GM21619 (cell line): ENCODE measurements around the gene DNAJA2.

ENCODE experiments used
- ATAC-seq: cut with Tn5 transposase; IDR thresholded peaks from one replicate; pipeline ENCODE4 v1.9.1; 2021; ENCODE audit not compliant: unreplicated experiment

DNAJA2 gene

DNA sequence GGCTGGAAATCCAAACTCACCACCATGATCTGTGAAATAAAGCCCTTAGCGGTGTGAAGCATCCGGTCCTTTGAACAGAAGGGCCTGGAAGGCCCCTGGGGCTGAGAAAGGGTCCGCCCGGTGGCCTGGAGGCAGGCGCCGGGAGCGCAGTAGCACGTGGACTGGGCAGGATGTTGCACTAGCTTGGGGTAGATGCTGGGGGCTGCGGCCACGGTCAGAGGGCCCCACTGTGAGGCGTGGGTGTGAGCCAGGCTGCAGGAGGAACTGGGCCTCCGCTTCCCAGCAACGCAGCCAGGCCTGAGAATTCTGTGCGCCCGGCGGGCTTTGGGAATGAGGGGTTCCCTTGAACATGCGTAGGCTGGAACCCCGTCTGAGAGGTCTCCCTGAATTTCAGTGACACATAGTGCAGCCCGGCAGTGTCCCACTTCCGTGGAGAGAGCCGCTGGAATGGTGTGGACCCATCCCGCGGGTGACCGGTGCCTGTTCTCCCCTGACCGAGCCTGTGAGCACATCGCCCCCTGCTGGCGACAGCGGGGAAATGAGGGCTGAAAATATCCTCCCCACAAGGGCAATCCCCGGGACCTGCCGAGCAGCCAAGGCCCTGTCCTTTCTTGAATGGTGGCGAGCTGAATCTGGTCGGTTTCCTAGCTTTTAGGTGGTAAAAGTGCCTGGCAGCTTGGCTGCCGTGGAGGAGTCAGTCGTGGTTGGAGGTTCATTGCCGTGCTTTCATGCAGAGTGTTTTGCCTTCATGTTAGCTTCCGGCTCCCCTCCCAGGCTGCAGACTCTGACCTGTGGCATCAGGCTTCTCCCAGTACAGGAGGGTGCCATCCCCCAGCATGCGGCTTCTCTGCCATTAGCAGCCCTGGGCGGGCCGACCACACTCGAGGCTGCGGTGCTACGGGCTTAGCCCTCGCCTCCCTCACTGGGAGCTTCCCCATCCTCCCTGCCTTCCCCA lies 43.8 kb downstream of the DNAJA2 start:
- peak; percentile 70 for ATAC-seq

DNA sequence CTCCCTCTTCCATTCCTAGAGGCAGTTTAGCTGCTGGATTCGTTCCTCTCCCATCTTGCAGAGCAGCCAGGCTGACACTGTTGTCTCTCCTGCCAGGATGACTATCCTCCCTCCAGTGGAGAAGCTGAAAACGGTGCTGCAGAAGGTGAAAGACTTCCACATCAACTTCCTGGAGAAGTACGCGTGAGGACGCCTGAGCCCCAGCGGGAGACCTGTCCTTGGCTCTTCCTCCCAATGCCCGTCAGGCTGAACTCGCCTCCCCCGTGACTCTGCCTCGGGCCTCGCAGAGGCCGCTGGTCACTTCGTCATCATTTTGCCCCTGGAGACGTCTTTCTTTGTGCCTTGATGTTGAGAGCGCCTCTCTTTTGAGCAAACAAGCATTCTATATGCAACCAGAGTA lies 44.7 kb downstream of the DNAJA2 start:
- ATAC-seq: no peak

DNA sequence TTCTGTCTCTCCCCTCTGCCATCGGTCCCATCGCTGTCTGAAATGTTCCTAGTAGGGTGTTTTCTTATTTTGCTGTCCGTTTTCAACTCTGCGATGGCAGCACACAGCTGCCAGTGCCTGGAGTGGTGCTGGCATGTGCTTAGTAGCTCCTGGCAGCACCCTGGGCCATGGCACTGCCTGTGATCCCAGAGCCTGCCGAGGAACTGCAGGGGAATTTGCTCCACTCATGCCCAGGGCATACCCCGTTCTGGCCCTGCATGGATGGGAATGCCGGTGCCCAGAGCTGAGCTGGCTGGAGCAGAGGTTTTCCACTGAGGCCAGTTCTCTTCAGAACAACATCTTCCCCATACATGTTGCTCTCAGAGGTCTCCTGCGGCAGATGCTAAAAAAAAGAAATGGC lies 46.2 kb downstream of the DNAJA2 start:
- ATAC-seq: no peak

DNA sequence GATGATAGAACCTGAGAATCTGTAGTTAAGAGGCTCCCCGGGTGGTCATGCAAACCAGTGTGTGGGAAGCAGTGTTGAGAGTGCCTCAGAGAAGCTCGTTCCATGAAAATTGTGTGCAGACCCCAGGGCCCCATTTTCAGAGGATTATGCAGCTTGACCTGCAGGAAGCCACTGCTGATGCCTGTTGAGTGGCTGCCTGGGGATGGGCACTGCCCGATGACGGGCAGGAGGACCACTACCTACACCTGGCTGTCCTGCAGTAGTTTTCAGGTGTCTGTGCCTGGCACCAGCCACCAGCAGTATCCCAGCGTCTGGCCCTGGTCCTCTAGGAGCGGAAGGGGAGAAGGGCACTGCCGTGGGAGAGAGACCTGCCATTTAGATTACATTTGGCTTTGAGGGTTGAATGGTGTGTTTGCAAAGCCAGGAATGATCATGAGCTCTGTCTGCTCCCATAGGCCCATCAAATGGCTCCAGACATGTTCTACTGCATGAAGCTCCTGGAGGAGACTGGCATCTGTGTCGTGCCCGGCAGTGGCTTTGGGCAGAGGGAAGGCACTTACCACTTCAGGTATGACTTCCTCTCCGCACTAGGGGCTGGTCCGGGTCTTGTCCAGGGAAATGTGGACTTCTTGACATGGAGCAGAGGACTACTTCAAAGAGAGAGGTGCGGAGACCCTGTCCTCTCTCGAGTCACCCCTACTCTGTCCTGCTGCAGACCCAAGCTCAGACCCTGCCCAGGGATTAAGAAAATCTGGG lies 46.8 kb downstream of the DNAJA2 start:
- ATAC-seq: no peak

DNA sequence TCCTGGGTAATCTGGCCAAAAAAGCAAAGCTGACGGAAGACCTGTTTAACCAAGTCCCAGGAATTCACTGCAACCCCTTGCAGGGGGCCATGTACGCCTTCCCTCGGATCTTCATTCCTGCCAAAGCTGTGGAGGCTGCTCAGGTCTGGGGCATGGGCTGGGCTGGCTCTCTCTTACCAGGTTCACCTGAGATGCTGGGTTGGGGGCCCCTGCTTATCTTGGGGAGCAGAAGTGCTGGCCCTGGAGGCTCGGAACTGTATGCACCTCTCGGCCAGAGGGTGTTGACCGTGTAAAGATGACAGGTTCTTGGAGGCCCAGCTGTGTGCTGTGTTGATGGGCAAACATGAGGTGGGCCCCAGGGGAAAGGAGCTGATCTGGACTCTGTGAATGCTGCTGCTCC lies 49.1 kb downstream of the DNAJA2 start:
- ATAC-seq: no peak

GRCh38 chr16:46923513-46924295 lies 49.8 kb downstream of the DNAJA2 start:
- ATAC-seq: no peak

DNA sequence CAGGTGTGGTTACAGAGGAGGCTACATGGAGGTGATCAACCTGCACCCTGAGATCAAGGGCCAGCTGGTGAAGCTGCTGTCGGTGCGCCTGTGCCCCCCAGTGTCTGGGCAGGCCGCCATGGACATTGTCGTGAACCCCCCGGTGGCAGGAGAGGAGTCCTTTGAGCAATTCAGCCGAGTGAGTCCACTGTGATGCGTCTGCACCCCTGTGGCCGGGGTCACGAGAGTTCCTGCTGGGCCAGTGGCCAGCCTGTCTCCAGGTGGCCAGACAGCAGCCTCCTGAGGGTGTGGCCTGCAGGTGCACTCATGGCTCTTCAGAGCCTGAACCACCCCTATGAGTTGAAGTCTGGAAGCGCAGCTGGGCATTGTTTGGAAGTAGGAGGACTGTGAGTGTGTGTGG lies 51.2 kb downstream of the DNAJA2 start:
- ATAC-seq: no peak

- no peak for ATAC-seq
Observed at GRCh38 chr16:46920402-46921068, 52.9 kb downstream of the DNAJA2 start.

DNA sequence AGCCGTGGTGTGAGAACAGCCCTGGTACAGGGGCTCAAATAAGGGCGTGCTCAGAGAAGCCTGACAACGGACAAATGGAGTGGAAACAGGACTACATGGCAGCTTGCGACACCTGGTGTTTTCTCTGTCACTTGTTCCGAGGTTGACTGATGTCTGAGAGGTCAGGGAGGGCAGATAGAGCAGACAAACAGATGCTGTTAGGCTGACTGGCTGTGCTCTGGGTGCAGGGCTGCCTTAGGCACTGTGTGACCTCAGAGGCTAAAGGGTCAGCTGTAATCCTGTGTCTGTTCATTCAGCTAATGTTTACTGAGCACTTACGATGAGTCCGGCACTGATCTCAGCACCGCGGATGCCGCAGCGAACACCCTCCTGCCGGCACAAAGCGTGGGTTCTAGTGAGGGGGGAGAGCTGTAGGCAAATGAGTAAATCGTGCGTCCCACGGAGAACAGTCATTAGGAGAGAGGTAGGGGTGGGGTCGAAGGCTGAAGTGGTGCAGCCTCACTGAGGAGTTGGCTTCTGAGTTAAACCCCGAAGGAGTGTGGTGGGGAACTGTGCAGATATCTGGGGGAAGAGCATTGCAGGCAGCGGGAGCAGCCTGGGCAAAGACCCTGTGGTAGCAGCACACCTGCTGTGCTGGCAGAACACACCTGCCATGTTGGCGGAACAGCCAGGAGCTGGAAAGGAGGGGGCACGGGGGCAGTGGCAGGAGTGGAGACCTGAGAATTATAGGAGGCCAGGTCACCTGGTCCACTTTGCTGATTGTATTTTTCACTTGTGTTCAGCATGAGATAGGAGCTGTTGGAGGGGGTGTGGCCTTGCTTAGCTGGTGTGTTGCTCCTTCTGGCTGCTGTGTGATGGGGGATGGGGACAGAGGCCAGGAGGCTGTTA lies 54.3 kb downstream of the DNAJA2 start:
- peak; percentile 89 for ATAC-seq

DNA sequence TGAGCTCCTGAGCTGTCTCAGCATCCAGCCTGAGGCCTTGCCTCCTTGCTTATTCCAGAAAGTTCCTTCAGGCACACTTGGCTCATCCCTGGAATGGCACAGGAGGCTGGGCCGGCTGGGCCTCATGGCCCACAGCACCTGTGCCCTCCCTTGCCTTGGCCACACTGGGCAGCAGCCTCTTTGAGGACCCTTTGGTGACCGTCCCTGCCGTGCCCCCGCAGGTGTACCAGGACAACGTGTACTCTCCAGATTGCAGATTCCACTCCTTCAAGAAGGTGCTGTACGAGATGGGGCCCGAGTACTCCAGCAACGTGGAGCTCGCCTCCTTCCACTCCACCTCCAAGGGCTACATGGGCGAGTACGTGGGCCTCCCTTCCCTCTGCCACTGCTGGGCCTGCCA lies 55.1 kb downstream of the DNAJA2 start:
- ATAC-seq: no peak

DNA sequence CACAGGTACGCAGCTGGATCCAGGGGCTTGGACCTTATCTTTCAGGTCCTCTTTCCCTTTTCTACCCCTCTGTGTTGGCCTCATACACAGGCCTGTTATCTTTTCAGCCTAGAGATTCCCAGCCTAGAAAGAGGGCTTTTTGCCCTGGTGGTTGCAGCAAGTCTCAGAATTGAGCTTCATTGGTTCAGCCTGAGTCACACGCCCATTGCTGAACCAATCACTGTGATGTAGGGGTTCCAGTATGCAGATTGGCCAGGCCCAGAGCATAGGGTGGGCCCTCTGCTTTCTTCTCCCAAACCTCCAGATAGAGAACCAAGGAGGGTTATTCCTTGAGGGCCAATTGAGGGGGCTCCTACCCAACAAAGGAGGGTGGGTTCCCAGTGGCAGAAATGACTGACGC lies 56.5 kb downstream of the DNAJA2 start:
- ATAC-seq: no peak

GRCh38 chr16:46915483-46916025 lies 57.9 kb downstream of the DNAJA2 start:
- ATAC-seq: no peak

- ATAC-seq: no peak
Observed at GRCh38 chr16:46914556-46915201, 58.8 kb downstream of the DNAJA2 start.

DNA sequence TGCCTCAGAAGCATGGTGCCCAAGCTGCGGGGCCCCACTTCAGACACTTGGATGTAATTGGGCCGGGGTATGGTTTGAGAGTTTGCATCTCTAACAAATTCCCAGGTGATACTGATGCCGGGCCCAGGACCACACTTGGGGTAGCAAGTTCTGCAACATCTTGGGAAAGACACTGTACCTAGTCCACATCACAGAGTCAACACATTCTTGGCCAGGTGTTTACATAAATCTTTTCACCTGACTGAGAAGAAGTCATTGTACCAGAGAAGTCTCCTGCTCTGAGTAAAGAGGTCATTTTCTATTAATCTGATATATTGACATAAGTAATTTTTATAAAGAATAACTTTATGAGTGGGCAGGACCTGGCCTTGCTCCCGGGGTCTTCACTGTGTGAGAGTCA lies 61.8 kb downstream of the DNAJA2 start:
- ATAC-seq: no peak

DNA sequence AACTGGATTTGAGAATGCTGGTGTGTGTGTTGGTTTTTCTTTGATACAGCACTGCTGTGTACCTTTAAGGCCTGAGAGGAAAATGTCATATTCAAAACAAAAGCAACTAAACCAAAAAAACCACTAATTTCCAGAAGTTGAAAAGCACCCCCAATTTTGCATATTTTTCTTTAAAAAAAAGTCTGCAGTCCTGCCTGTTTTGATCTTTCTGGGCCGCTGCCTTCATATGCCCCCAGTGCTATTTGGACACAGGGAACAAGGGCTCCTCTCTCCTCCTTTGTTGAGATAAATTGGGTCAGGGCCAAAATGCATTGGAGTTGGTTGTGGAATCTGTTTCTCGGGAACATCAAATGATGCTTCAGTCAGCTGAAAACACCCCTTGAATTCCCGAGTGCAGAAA lies 62.4 kb downstream of the DNAJA2 start:
- ATAC-seq: peak; percentile 70

DNA sequence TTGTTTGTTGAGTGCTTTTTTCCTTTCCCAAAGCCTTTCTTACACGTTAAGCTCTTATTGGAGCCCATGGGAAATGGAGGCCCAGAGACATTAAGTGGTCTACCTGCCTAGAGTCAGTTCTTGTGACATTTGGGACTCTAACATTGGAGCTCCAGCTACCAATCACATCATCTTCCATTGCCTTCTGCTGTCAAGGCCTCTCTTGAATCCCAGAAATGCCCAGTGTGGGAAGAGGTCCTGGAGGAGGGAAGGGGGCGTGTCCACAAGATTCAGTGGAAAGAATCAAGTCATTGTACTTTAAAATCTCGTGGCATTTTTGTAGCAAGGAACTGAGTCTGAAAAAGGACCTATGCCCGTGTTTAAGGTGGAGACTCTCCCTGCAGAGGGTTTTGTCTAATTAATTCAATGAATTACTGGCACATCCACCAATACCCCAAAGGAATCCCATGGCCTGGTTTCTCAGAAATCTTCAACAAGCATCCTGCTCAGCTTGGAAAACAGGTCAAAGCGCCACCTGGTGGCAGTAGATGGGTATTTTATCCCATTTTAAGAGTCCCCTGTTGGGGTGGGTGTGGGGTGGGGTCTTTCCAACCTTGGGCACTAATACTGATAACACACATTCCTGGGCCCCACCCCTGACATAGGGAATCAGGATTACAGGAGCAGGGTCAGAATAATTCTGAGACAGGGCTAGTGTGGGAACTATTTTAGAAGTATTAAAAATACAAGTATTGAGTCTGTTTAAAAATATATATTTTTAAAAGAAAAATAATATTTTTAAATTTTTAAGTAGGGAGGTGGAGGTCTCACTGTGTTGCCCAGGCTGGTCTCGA lies 64.7 kb downstream of the DNAJA2 start:
- no peak for ATAC-seq

DNA sequence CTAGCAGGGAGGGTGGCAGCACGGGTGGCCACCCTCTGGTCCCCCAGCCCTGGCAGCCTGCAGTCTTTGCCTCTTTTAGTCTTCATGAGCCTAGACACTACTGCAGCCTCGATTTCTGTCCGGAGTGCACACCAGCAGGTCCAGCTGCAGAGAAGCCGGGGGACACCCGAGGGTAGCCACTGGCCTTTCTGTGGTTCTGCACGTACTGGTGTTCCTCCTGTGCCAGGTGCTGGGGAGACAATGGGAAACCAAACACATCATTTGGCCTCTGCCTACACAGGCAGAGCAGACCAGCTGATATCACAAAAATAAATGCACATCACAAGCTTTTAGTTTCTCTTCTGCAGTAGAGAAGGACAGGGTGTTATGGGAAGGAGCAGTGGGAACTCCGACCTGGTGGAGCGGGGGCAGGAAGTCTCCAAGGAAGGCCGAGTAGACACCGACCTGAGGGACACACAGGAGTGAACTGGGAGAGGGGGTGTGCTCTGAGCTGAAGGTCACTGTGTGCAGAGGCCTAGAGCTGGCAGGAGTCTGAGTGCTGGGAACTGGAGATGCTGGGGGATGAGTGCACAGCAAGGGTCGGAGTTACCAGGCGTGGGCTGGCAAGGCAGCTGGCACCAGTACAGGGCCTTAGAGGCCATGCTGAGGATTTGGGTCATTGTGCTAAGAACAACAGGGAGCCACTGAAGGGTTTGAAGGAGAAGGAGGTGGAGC lies 66.3 kb downstream of the DNAJA2 start:
- ATAC-seq: no peak
